ENCODE data around the gene NLRC5.
"Not testable (repeated sequence)": the region's sequence is repeated elsewhere in the genome, so short reads cannot be mapped to it uniquely, and the experiment has no call there.

Gene NLRC5

GRCh38 chr16:57043248-57043647, 53.9 kb downstream of the NLRC5 start:
- DNase-seq (ENCODE audit: low read depth, low spot score): no peak

DNA sequence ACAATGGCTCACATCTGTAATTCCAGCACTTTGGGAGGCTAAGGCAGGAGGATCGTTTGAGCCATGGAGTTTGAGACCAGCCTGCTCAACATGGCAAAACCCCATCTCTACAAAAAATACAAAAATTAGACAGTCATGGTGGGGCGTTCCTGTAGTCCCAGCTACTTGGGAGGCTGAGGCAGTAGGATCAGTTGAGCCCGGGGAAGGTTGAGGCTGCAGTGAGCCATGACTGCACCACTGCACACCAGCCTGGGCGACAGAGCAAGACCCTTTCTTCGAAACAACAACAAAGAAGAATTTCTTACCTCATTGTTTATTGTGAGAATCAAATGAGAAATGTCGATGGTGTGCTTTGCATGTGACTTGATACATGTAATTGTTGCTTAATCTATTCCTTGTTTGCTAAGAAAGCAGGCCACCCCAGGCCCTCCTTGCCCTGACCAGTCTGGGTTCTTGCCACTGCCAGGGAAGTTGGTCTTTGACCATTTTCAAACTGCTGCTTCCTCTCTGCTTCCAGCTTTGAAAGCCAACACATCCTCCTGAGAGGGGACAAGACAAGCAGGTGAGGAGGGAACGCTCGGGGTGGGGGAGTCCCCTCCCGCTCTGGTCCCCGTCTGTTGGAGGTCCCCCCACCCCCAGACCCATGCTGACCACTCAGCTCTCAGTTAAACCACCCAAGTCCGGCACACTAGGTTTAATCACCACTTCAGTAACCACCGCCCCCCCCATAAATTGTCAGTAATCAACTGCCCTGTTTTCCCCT, 55.8 kb downstream of the NLRC5 start:
- DNase-seq (ENCODE audit: low read depth, low spot score): no peak

- DNase-seq (ENCODE audit: low read depth, low spot score): peak; percentile 72
Observed at GRCh38 chr16:57045694-57046381, 56.5 kb downstream of the NLRC5 start.

DNA sequence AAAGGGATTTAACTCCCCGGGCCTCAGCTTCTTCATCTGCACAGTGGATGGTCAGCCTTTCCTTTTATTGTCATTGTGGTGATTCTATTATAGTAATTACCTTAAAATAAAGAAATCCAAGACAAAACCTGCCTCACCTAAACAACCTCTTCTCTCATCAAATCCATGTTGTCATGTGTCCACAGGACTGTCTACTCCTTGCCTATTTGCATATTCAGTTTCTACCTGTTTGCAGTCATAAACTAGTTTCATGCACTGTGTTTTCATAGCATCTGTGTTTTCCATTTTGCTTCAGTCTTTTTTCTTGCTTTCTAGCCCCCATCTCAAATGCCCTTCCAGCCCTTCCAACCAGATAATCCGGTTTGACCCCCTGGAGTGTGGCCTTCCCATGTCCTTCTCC, 58.7 kb downstream of the NLRC5 start:
- DNase-seq (ENCODE audit: low read depth, low spot score): no peak

DNA sequence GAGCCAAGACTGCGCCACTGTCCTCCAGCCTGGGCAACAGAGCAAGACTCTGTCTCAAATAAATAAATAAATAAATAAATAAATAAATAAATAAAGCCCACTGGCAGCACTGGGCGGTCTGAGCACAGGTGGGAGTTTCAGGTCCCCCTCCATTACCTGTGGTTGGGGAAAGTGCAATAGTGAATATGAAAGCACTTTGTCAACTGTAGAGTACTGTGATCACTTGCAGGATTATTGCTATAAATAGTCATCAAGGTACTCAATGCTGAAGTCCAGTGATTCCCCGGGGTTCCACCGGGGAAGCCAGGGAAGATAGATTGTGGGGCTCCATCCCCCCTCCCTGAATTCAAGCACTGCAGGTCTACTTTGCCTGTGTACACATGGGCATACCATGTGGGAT, 60.3 kb downstream of the NLRC5 start:
- no peak for DNase-seq (ENCODE audit: low read depth, low spot score)

- DNase-seq (ENCODE audit: low read depth, low spot score): no peak
Observed at GRCh38 chr16:57051696-57052228, 62.4 kb downstream of the NLRC5 start.

DNA sequence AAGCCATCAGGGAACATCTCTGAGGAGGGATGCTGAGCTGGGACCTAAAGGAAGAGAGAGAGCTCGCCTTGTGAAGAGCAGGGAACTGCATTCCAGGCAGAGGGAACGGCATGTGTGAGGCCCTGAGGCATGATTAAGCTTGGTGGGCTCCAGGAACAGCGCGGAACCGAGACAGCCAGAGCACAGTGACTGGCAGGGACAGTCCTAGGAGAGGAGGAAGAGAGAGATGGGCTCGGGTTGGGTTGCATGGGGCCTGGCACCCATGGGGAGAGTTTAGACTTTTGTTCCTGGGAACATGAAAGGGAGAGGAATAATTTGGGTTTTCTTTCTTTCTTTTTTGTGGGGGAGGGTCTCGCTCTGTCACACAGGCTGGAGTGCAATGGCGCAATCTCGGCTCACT, 63.8 kb downstream of the NLRC5 start:
- DNase-seq (ENCODE audit: low read depth, low spot score): no peak

DNA sequence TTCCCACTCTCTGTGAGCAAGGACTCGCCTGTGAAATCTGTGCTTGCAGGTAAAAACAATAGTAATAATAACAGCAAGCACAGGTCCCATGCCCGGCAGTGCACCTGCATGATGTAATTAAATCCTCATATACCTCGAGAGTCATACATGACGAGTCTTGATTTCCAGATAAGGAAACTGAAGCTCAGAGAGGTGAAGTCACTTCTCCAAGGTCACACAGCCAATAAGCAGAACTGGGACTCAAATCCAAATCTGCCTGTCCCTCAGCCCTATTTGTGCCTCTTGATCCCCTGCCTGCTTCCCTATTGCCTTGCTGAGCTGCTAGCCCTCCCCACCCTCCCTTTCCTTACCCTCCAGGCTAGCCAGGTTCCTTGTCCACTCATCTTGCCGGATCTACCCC, 65.0 kb downstream of the NLRC5 start:
- no peak for DNase-seq (ENCODE audit: low read depth, low spot score)

GRCh38 chr16:57054771-57055170, 65.4 kb downstream of the NLRC5 start:
- DNase-seq (ENCODE audit: low read depth, low spot score): no peak

DNA sequence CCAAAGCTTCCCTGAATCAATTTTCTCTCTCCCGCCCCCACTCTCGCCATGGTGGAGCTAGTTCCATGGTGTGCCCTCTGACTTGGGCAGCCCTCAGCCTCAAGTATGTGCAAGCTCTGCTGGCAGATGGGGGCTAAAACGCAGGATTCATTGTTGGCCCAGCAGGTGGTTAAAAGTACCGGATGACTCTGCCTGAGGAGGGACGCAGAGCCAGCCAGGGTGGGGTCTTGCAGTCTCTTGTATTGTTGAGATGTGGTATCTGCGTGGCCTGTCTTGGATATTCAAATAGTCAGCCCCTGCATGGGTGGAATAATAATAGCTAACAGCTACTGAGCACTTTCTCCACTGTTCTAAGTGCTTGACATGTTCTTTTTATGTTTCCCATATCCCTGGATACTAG, 66.3 kb downstream of the NLRC5 start:
- no peak for DNase-seq (ENCODE audit: low read depth, low spot score)

DNA sequence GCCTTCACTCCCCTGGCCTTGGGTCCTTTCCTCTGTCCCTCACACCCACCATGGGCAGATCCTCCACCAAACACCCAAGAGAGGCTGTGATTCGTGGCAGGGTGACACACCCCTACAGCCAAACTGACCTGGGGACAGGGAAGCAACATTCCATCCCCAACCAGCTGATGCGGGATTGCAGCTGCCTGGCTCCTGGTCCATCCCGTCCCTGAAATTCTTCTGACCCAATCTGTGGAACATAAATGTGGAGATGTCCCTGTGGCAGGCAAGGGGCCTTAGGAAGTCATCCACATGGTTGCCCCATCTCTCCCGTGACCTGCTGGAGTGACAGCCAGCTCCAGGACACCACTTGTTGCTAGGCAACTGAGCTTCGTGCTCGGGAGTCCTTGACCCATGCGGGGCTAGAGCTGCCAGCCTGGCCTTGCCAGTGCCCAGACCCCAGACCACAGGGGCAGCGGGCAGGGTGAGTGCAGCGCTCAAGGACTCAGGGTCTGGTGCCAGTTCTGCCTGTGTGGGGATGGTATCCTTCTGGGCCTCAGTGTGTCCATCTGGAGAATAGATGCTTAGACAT, 69.0 kb downstream of the NLRC5 start:
- no peak for DNase-seq (ENCODE audit: low read depth, low spot score)

DNA sequence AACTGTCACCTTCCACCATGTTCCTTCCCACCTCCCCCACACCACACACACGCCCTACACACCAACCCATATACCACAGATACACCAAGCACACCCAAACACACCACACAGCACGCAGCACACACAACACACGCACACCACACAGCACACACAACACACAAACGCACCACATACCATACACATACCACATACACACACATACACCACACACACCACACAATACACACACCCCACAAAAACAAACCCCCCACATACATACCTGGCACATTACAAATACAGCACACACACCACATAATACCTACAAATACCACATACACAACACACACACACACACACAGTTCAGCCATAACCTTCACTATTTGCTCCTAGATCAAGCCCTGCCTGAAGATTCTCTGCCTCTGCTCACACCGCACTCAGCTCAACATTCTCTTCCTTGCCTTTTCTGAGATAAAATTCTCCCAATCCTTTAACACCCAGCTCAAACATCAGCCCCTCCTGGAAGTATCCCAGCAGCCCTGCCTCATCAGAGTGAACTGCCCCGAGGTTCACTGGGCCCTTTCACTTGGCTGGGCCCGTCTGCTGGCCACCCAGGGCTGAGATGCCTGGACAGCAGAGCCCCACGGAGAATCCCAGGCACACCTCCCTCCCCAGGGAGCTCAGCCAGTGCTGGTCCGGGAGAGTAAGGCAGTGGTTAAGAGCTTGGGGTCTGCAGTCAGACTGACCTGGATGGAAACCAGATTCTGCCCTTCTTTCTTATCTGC, 71.1 kb downstream of the NLRC5 start:
- peak; percentile 22 for DNase-seq (ENCODE audit: low read depth, low spot score)

- peak; percentile 49 for DNase-seq (ENCODE audit: low read depth, low spot score)
Observed at GRCh38 chr16:57061084-57061905, 71.9 kb downstream of the NLRC5 start.

DNA sequence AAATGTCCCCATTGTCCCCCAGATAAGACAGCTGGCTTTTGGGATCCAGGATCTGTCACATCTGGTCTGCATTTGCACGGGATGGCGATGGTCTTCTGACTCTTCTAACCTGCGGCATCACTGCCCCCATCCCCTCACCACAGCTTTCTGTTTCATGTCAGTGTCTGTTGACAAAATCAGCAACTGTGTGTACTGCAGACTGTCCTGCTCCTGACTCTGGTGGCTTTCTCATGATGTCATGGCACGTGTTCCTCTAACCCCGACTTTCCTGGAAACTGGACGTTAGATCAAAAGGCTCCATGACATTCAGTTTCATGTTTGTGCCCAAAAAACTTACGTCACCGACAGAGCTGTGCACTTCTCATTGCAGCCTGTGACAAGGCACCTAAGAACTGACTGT, 73.0 kb downstream of the NLRC5 start:
- no peak for DNase-seq (ENCODE audit: low read depth, low spot score)

GRCh38 chr16:57063189-57063588, 73.8 kb downstream of the NLRC5 start:
- not testable (repeated sequence) for DNase-seq (ENCODE audit: low read depth, low spot score)

DNA sequence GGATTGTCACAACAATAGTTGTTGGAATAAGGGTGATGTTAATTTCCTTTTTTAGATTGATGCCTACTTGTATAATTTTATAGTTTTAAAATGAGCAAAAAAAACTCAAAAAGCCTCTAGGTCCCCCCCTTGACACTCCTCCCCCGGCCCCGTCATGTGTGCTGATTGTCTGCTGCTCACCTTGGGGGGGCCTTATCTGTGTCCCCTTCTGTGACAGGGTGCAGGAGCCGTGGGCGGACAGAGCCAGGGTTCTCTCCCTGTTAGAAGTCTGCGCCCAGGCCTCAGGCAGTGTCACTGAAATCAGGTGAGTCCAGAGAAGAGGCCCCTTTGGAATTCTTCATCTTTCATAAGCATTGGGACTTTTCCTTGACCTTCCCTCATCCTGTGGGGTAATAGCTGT, 75.6 kb downstream of the NLRC5 start:
- no peak for DNase-seq (ENCODE audit: low read depth, low spot score)

DNA sequence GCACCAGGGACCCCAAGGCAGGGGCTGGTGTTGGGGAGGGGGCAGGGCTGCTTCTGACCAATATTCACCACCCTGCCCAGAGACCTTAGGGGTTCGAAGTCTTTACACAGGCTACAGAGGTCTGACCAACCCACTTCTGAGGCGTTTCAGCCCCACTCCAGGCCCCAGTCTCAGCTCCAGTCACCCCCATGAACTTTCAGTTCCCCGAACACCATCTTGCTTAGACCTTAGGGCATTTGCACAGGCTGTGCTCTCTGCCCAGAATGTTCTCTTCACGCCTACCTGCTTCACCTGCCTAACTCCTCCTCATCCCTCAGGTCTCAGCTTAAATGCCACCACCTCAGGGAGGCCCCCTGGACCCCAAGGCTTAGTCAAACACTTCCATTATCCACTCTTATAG, 77.3 kb downstream of the NLRC5 start:
- DNase-seq (ENCODE audit: low read depth, low spot score): no peak

DNA sequence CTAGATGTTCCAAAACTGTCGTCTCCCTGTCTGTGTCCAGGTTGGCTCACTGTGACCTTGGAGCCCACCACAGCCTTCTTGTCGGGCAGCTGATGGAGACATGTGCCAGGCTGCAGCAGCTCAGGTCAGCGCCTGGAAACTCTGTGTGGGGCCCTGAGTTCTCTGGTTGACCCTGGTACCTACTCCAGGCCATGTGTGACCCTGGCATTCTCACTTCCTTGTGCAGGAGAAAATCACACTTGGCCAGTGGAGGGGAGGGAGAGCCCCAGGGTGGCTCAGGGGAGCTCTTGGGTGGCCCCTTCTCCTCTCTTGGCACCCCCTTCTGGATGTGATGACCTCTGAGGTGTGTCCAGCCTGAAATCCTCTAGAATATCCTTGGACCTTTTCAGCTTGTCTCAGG, 78.0 kb downstream of the NLRC5 start:
- DNase-seq (ENCODE audit: low read depth, low spot score): no peak

GRCh38 chr16:57069053-57069452, 79.7 kb downstream of the NLRC5 start:
- no peak for DNase-seq (ENCODE audit: low read depth, low spot score)

DNA sequence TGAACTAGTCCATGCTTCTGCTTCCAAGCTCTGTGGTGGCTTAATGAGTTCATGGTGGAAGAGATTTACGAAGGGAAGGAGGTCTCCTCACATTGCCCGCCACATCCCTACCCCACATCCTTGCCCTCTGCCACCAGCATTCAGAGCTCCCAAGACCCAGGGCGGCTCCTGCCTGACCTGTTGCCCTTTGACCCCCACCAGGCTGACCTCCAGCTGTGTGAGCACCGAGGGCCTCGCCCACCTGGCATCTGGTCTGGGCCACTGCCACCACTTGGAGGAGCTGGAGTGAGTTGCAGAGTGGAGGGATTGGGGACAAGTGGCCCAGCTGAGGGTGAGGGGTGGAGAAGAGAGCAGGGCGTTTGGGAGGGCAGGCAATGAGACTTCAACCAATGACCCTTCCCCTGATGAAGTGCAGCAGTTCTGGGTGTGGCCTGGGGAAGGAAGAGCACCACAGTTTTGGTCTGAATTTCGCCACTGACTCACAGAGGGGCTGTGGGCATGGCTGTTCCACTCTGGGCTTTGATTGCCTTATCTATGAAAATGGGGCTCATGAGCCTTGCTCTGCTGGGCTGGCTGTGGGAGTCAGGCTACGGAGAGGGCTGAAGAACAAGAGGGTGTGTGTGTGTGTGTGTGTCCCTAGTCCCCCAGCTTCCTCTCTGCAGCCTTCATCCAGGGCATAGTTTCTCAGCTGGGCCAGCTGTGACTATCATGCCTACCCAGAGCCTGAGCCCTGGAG, 80.4 kb downstream of the NLRC5 start:
- no peak for DNase-seq (ENCODE audit: low read depth, low spot score)

All from ELF-1 (cell line).